GM19372 (cell line): ENCODE results near the gene OTOA.
"Not testable (repeated sequence)": the region's sequence is repeated elsewhere in the genome, so short reads cannot be mapped to it uniquely, and the experiment has no call there.

Source experiments
- ATAC-seq: cut with Tn5 transposase; IDR thresholded peaks from one replicate; pipeline ENCODE4 v1.9.1; 2021; ENCODE audit warnings: mild to moderate bottlenecking, low read depth, moderate library complexity; ENCODE audit not compliant: unreplicated experiment

Gene OTOA

DNA sequence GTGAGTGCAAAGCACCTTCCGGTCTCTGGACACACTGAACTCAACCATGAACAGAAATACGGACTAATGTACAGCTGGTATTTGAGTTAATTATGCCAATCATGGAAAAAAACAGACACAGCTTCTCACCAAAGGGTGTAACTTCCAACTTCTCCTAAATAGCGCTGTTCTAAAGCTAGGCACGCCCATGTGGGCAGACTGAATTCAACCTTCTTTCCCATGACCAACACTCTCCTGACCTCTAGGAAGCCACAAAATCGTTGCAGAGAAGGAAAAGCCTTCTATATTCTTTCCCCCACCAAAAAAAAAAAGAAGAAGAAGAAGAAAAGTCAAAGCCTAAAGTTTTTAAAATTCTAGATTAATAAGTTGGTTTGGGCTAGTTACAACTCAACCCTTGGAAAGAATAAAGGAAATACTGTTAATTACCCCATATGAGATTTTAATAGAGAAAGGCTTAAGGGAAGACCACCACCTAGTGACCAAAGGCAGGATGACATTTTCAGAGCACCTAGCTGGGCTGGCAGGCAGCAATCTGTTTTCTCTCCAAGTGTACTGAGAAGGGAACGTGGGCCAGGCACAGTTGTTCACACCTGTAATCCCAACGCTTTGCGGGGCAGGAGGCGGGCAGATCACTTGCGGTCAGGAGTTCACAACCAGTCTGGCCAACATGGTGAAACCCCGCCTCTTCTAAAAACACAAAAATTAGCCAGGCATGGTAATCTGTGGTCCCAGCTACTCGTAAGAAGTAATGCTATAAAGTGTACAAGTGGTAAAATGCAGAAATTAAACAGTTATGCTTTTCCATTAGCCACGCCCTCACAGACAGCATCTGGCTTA lies 138.0 kb downstream of the OTOA start:
- ATAC-seq = not testable (repeated sequence)

DNA sequence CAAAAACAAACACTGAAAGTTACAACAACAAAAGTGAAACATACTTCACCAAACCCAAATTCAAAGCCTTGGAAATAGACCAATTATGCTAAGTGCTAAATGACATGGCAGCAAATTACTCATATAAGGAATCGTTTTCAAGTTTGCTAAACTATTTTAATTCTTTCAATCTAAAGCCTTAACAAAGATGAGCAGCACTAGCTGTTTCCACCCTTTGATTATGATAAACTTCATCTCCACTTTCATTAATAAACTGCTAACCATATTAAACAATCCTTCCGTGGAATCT lies 138.6 kb downstream of the OTOA start:
- not testable (repeated sequence) for ATAC-seq
